GDM1 (cell line): Measurements from ENCODE around the gene SHC3.

ENCODE experiments used
- DNase-seq: peaks from one replicate; lab custom pipeline; 2025; lab: John Stamatoyannopoulos, UW

The SHC3 gene

GRCh38 chr9:89154651-89155336 is 23.8 kb downstream of the SHC3 start:
- no peak for DNase-seq

GRCh38 chr9:89154218-89154617 is 24.4 kb downstream of the SHC3 start:
- DNase-seq: no peak

- DNase-seq: no peak
Measured at GRCh38 chr9:89153232-89154017, 25.2 kb downstream of the SHC3 start.

- DNase-seq: no peak
Measured at GRCh38 chr9:89149726-89150125, 28.9 kb downstream of the SHC3 start.

GRCh38 chr9:89145097-89145496 is 33.5 kb downstream of the SHC3 start:
- DNase-seq: no peak

GRCh38 chr9:89144238-89144637 is 34.4 kb downstream of the SHC3 start:
- DNase-seq: no peak

- no peak for DNase-seq
Measured at GRCh38 chr9:89143266-89143665, 35.4 kb downstream of the SHC3 start.

- DNase-seq: no peak
Measured at GRCh38 chr9:89139455-89139854, 39.2 kb downstream of the SHC3 start.

GRCh38 chr9:89138463-89139390 is 39.9 kb downstream of the SHC3 start:
- DNase-seq: no peak

GRCh38 chr9:89137542-89138462 is 40.8 kb downstream of the SHC3 start:
- DNase-seq: no peak

GRCh38 chr9:89135591-89136166 is 42.9 kb downstream of the SHC3 start:
- DNase-seq: no peak

GRCh38 chr9:89134709-89135108 is 43.9 kb downstream of the SHC3 start:
- DNase-seq: no peak

- no peak for DNase-seq
Measured at GRCh38 chr9:89122949-89123348, 55.7 kb downstream of the SHC3 start.

GRCh38 chr9:89120704-89121103 is 57.9 kb downstream of the SHC3 start:
- no peak for DNase-seq

- no peak for DNase-seq
Measured at GRCh38 chr9:89116805-89117192, 61.8 kb downstream of the SHC3 start.

- no peak for DNase-seq
Measured at GRCh38 chr9:89116064-89116804, 62.4 kb downstream of the SHC3 start.

GRCh38 chr9:89115426-89115825 is 63.2 kb downstream of the SHC3 start:
- no peak for DNase-seq

- no peak for DNase-seq
Measured at GRCh38 chr9:89114741-89115140, 63.9 kb downstream of the SHC3 start.

- no peak for DNase-seq
Measured at GRCh38 chr9:89113851-89114250, 64.8 kb downstream of the SHC3 start.

GRCh38 chr9:89112243-89112642 is 66.4 kb downstream of the SHC3 start:
- no peak for DNase-seq
